WTC11 (cell line): ENCODE data around the gene SEMA6B.

ENCODE experiments used
- ESRRA ChIP-seq: sonication (generic); formaldehyde crosslinking; IDR thresholded peaks from 2 replicates; pipeline ENCODE4 v1.8.1; 2022; ENCODE audit warnings: mild to moderate bottlenecking, missing genetic modification reagents, borderline replicate concordance
- GABPB1 ChIP-seq: sonication (generic); formaldehyde crosslinking; IDR thresholded peaks from 2 replicates; pipeline ENCODE4 v1.8.1; 2023; ENCODE audit warnings: mild to moderate bottlenecking, missing genetic modification reagents
- SP1 ChIP-seq: sonication (generic); formaldehyde crosslinking; conservative IDR thresholded peaks from 2 replicates; pipeline ENCODE4 v1.8.1; 2022; ENCODE audit warnings: missing genetic modification reagents
- TF ChIP-seq, protein P1 (sequence below): fragments of 200-600 bp; IDR thresholded peaks from 2 replicates; pipeline ENCODE4 v1.8.0; 2022; ENCODE audit warnings: antibody characterized with exemption
- TF ChIP-seq, protein P2 (sequence below): sonication (generic); formaldehyde crosslinking; IDR thresholded peaks from 2 replicates; pipeline ENCODE4 v1.8.1; 2023; ENCODE audit warnings: mild to moderate bottlenecking, missing genetic modification reagents

- TF ChIP-seq ESRRA (CRISPR knock-in tag) (no peak), GABPB1 (CRISPR knock-in tag) (no peak), SP1 (CRISPR knock-in tag) (no peak)
- TF ChIP-seq, protein P1, sequence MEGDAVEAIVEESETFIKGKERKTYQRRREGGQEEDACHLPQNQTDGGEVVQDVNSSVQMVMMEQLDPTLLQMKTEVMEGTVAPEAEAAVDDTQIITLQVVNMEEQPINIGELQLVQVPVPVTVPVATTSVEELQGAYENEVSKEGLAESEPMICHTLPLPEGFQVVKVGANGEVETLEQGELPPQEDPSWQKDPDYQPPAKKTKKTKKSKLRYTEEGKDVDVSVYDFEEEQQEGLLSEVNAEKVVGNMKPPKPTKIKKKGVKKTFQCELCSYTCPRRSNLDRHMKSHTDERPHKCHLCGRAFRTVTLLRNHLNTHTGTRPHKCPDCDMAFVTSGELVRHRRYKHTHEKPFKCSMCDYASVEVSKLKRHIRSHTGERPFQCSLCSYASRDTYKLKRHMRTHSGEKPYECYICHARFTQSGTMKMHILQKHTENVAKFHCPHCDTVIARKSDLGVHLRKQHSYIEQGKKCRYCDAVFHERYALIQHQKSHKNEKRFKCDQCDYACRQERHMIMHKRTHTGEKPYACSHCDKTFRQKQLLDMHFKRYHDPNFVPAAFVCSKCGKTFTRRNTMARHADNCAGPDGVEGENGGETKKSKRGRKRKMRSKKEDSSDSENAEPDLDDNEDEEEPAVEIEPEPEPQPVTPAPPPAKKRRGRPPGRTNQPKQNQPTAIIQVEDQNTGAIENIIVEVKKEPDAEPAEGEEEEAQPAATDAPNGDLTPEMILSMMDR = no peak
- TF ChIP-seq, protein P2, sequence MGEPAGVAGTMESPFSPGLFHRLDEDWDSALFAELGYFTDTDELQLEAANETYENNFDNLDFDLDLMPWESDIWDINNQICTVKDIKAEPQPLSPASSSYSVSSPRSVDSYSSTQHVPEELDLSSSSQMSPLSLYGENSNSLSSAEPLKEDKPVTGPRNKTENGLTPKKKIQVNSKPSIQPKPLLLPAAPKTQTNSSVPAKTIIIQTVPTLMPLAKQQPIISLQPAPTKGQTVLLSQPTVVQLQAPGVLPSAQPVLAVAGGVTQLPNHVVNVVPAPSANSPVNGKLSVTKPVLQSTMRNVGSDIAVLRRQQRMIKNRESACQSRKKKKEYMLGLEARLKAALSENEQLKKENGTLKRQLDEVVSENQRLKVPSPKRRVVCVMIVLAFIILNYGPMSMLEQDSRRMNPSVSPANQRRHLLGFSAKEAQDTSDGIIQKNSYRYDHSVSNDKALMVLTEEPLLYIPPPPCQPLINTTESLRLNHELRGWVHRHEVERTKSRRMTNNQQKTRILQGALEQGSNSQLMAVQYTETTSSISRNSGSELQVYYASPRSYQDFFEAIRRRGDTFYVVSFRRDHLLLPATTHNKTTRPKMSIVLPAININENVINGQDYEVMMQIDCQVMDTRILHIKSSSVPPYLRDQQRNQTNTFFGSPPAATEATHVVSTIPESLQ = no peak
These were observed 37.9 kb upstream of the SEMA6B start for GRCh38 chr19:4597278-4597974.
